Neural progenitor cell (in vitro differentiated cells): ENCODE results near the gene NRCAM.

Source experiments
- EZH2 ChIP-seq: fragments of 200-600 bp; sonication (generic); IDR thresholded peaks from 2 replicates; pipeline ENCODE4 v1.6.1; 2017; ENCODE audit warnings: antibody characterized with exemption, mild to moderate bottlenecking, moderate library complexity
- EZH2phosphoT487 ChIP-seq: fragments of 200-600 bp; sonication (generic); IDR thresholded peaks from 2 replicates; pipeline ENCODE4 v1.6.1; 2017; ENCODE audit warnings: antibody characterized with exemption
- TF ChIP-seq, protein P1 (sequence below): fragments of 200-600 bp; sonication (generic); IDR thresholded peaks from 2 replicates; pipeline ENCODE4 v1.5.1; 2017; ENCODE audit warnings: antibody characterized with exemption, mild to moderate bottlenecking

DNA sequence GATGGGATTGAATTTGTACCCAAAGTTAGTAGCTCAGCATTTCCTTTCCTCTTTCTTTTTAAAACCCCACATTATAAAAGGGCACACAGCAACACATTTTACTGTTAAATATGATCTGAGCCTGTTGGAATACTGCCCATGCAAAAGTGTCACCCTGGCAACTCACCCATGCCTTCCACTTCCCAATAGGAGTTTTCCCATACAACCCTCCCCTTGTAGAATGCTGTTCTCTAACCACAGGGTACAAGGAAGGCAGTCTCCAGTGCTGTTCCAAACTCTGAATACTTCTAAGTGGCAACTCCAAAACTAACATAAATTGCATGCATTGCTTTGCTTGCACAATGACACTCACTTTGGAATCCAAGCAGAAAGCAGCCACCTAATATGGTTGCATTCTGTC is 60.8 kb downstream of the NRCAM start:
- TF ChIP-seq, protein P1, sequence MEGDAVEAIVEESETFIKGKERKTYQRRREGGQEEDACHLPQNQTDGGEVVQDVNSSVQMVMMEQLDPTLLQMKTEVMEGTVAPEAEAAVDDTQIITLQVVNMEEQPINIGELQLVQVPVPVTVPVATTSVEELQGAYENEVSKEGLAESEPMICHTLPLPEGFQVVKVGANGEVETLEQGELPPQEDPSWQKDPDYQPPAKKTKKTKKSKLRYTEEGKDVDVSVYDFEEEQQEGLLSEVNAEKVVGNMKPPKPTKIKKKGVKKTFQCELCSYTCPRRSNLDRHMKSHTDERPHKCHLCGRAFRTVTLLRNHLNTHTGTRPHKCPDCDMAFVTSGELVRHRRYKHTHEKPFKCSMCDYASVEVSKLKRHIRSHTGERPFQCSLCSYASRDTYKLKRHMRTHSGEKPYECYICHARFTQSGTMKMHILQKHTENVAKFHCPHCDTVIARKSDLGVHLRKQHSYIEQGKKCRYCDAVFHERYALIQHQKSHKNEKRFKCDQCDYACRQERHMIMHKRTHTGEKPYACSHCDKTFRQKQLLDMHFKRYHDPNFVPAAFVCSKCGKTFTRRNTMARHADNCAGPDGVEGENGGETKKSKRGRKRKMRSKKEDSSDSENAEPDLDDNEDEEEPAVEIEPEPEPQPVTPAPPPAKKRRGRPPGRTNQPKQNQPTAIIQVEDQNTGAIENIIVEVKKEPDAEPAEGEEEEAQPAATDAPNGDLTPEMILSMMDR, result no peak
- TF ChIP-seq EZH2 (no peak), EZH2phosphoT487 (no peak)
